Breast epithelium (tissue), 4 donors: ENCODE measurements around the gene IQCF2. TPM values are rescaled to one million over a fixed set of nuclear protein-coding genes. Genes with fewer than 3 reads are reported as not detected.

ENCODE experiments used
- DNase-seq, 2 donors: peaks; one replicate each; pipeline ENCODE4 v3.0.0-alpha.2; 2019; ENCODE audit warnings: low spot score in 2 of 2
- H3K27ac ChIP-seq, 2 donors: fragments of 200-600 bp; sonication (generic) in 1 of 2; one replicate each; pipeline ENCODE4 v1.5.1; 2016 to 2019; ENCODE audit warnings: mild to moderate bottlenecking in 1 of 2
- H3K27me3 ChIP-seq, 2 donors: fragments of 200-600 bp; sonication (generic) in 1 of 2; one replicate each; pipeline versions ENCODE4 v1.5.1 to v1.6.0; 2017 to 2019; ENCODE audit warnings: control low read depth in 1 of 2, mild to moderate bottlenecking in 1 of 2
- H3K36me3 ChIP-seq: fragments of 200-600 bp; one replicate; pipeline ENCODE4 v1.5.1; 2019
- H3K4me1 ChIP-seq, 2 donors: fragments of 200-600 bp; sonication (generic); one replicate each; pipeline ENCODE4 v1.5.1; 2016 to 2019; ENCODE audit warnings: control low read depth in 1 of 2
- H3K4me3 ChIP-seq, 3 donors: fragments of 200-600 bp; sonication (generic); 1 replicate in 2 of 3; 2 replicates in 1 of 3; pipeline ENCODE4 v1.5.1; 2016 to 2019; ENCODE audit warnings: mild to moderate bottlenecking in 3 of 3, moderate library complexity in 2 of 3
- H3K9me3 ChIP-seq, 2 donors: fragments of 200-600 bp; sonication (generic) in 1 of 2; one replicate each; pipeline ENCODE4 v1.5.1; 2016 to 2019; ENCODE audit warnings: control low read depth in 1 of 2
- CTCF ChIP-seq, 3 donors: fragments of 450-650 bp; IDR thresholded peaks; one replicate each; pipeline ENCODE4 v1.5.1; 2016 to 2017; ENCODE audit warnings: antibody characterized with exemption in 3 of 3, mild to moderate bottlenecking in 3 of 3, moderate library complexity in 3 of 3
- POLR2A ChIP-seq: fragments of 450-650 bp; IDR thresholded peaks from one replicate; pipeline ENCODE4 v1.6.1; 2016; ENCODE audit warnings: antibody characterized with exemption, mild to moderate bottlenecking, moderate library complexity
- POLR2AphosphoS5 ChIP-seq, 3 donors: sonication (generic); formaldehyde crosslinking; IDR thresholded peaks; one replicate each; pipeline ENCODE4 v1.6.1; 2017; ENCODE audit warnings: antibody characterized with exemption in 3 of 3
- intact Hi-C: fragments of 100-400 bp; cut with DNase I; formaldehyde crosslinking; loops from one replicate; pipeline ENCODE4 v1.15.1; 2023; ENCODE audit warnings: low total_unique reads
- total RNA-seq, 3 donors: library from RNA; depleted of rRNA; stranded (reverse); fragments of >200 nt; gene quantifications; one replicate each; pipeline ENCODE4 v1.1.0, GENCODE V29; 2016

Gene IQCF2
- total RNA-seq, 3 donors from 2014 or later, result not detected

GRCh38 chr3:51904034-51904823 is 42.8 kb downstream of the IQCF2 start:
- intact Hi-C loops, result loop anchor here (5.0 kb wide), 1 partner anchor 1233 kb away; no protein-coding TSS in a partner anchor

GRCh38 chr3:51908026-51908425 is 46.6 kb downstream of the IQCF2 start:
- intact Hi-C loops, result no loop called here
- Histone ChIP-seq H3K27me3 (no peaks in the 10 kb centered on the region), H3K27ac (no peak overlapping the region), H3K4me1 (no peaks in the 10 kb centered on the region), H3K9me3 (peaks cover 0 to 8% of the 10 kb centered on the region in 2 donors), H3K4me3 (no peak overlapping the region), H3K36me3 (no peaks in the 10 kb centered on the region)
- TF ChIP-seq POLR2AphosphoS5 (IDR thresholded peaks at IDR 0.05) (no peak), CTCF (IDR thresholded peaks at IDR 0.05) (no peak), POLR2A (no peak)
- no peak for DNase-seq

More at GRCh38 chr3:51904034-51904823, 42.8 kb downstream of the IQCF2 start:
- Histone ChIP-seq H3K4me1 (no peaks in the 10 kb centered on the region), H3K9me3 (peaks cover 0 to 8% of the 10 kb centered on the region in 2 donors), H3K4me3 (no peak overlapping the region), H3K36me3 (no peaks in the 10 kb centered on the region), H3K27ac (no peak overlapping the region), H3K27me3 (no peaks in the 10 kb centered on the region)
- DNase-seq, result no peak
- TF ChIP-seq POLR2AphosphoS5 (IDR thresholded peaks at IDR 0.05), result no peak
- no peak for TF ChIP-seq CTCF (IDR thresholded peaks at IDR 0.05)
- no peak for TF ChIP-seq POLR2A

Other genes starting within 250 kb of the IQCF2 start
- 10 to 100 TPM; 55.7 to 94.3 (median 80.5) TPM for gene TEX264, start 190.4 kb upstream of the IQCF2 start, total RNA-seq
- 1 to 10 TPM in 1 of 3 donors, not detected in 2; 1.3 TPM for gene GRM2, start 154.5 kb upstream of the IQCF2 start, total RNA-seq
- not detected for gene IQCF6, start 82.4 kb upstream of the IQCF2 start, total RNA-seq
- not detected for gene IQCF5, start 14.0 kb downstream of the IQCF2 start, total RNA-seq
- gene IQCF1, start 41.7 kb downstream of the IQCF2 start, total RNA-seq, result not detected
- 10 to 100 TPM; 23.1 to 24.6 (median 23.8) TPM for gene RRP9, start 80.3 kb downstream of the IQCF2 start, total RNA-seq
- 10 to 100 TPM; 21.4 to 33.6 (median 31.8) TPM for gene PARP3, start 80.7 kb downstream of the IQCF2 start, total RNA-seq
- under 1 TPM in 1 of 3 donors, not detected in 2; 0.16 TPM for gene GPR62, start 93.8 kb downstream of the IQCF2 start, total RNA-seq
- gene PCBP4, start 105.8 kb downstream of the IQCF2 start, total RNA-seq, result 10 to 100 TPM; 36.2 to 51.8 (median 51.2) TPM
- 100 to 1,000 TPM in 1 of 3 donors, 10 to 100 TPM in 2; 62.3 to 122 (median 74.3) TPM for gene ABHD14B, start 112.4 kb downstream of the IQCF2 start, total RNA-seq
- gene ABHD14A, start 113.4 kb downstream of the IQCF2 start, total RNA-seq, result 10 to 100 TPM; 16.1 to 32.6 (median 17.1) TPM
- 10 to 100 TPM; 40.0 to 49.2 (median 46.4) TPM for gene ACY1, start 121.9 kb downstream of the IQCF2 start, total RNA-seq
- 1,000 to 10,000 TPM; 1,890 to 2,530 (median 2,229) TPM for gene RPL29, start 134.3 kb downstream of the IQCF2 start, total RNA-seq
- 10 to 100 TPM in 1 of 3 donors, 1 to 10 TPM in 2; 7.0 to 11.1 (median 8.6) TPM for gene DUSP7, start 195.0 kb downstream of the IQCF2 start, total RNA-seq